OCI-LY1 (cell line): ENCODE results near the gene PARVG.
A peak's percentile ranks its signal among the peaks of the same experiment; 100 is the strongest.

Experiments used
- H2AFZ ChIP-seq: fragments of 200-600 bp; sonication (generic), shearing (Covaris generic); 2 replicates; pipeline ENCODE4 v1.6.0; 2014; ENCODE audit warnings: antibody characterized with exemption, mild to moderate bottlenecking, low read length
- H3F3A ChIP-seq: fragments of 200-600 bp; sonication (generic), shearing (Covaris generic); 2 replicates; pipeline ENCODE4 v1.6.0; 2014; ENCODE audit warnings: mild to moderate bottlenecking, antibody characterized with exemption, low read length, moderate library complexity; ENCODE audit not compliant: insufficient read depth
- H3K27ac ChIP-seq: fragments of 200-600 bp; sonication (generic); 2 replicates; pipeline ENCODE4 v1.5.1; 2014; ENCODE audit warnings: low read length, mixed run types, mild to moderate bottlenecking, low read depth; ENCODE audit not compliant: poor library complexity, severe bottlenecking
- H3K27me3 ChIP-seq: fragments of 200-600 bp; sonication (generic); 2 replicates; pipeline ENCODE4 v1.6.0; 2014; ENCODE audit warnings: antibody characterized with exemption, mild to moderate bottlenecking, low read length, moderate library complexity; ENCODE audit not compliant: insufficient read depth
- H3K36me3 ChIP-seq: fragments of 200-600 bp; sonication (generic); 2 replicates; pipeline ENCODE4 v1.6.1; 2014; ENCODE audit warnings: mild to moderate bottlenecking, antibody characterized with exemption, low read length, moderate library complexity, mixed read lengths; ENCODE audit not compliant: insufficient read depth
- H3K4me1 ChIP-seq: fragments of 200-600 bp; sonication (generic); 2 replicates; pipeline ENCODE4 v1.5.1; 2014; ENCODE audit warnings: mild to moderate bottlenecking, low read length, moderate library complexity; ENCODE audit not compliant: insufficient read depth, severe bottlenecking
- H3K4me2 ChIP-seq: fragments of 200-600 bp; sonication (generic), shearing (Covaris generic); 2 replicates; pipeline ENCODE4 v1.6.1; 2014; ENCODE audit warnings: low read length
- H3K4me3 ChIP-seq: fragments of 200-600 bp; sonication (generic); 2 replicates; pipeline ENCODE4 v1.5.1; 2014; ENCODE audit warnings: low read length, low read depth, mild to moderate bottlenecking, mixed read lengths; ENCODE audit not compliant: poor library complexity, severe bottlenecking
- H3K79me2 ChIP-seq: fragments of 200-600 bp; shearing (Covaris generic); 2 replicates; pipeline ENCODE4 v1.6.1; 2016; ENCODE audit warnings: mixed run types, low read length, mixed read lengths; ENCODE audit not compliant: insufficient read depth
- H3K9ac ChIP-seq: fragments of 200-600 bp; sonication (generic), shearing (Covaris generic); 2 replicates; pipeline ENCODE4 v1.6.1; 2014; ENCODE audit warnings: mild to moderate bottlenecking, low read length, mixed read lengths
- H3K9me2 ChIP-seq: fragments of 200-600 bp; sonication (generic), shearing (Covaris generic); 2 replicates; pipeline ENCODE4 v1.6.1; 2014; ENCODE audit warnings: low read depth, mild to moderate bottlenecking, low read length, mixed read lengths
- H3K9me3 ChIP-seq: fragments of 200-600 bp; shearing (Covaris generic); 2 replicates; pipeline ENCODE4 v1.6.1; 2014; ENCODE audit warnings: low read length, mixed read lengths
- H4K20me1 ChIP-seq: fragments of 200-600 bp; sonication (generic), shearing (Covaris generic); 2 replicates; pipeline ENCODE4 v1.6.0; 2016; ENCODE audit warnings: mild to moderate bottlenecking, low read length; ENCODE audit not compliant: insufficient read depth
- EZH2 ChIP-seq: fragments of 200-600 bp; sonication (generic), shearing (Covaris generic); IDR thresholded peaks from 2 replicates; pipeline ENCODE4 v1.8.0; 2017; ENCODE audit warnings: borderline replicate concordance, mixed run types, mild to moderate bottlenecking, antibody characterized with exemption, low read length, moderate library complexity, mixed read lengths
- TF ChIP-seq, protein P1 (sequence below): fragments of 200-600 bp; sonication (generic), shearing (Covaris generic); IDR thresholded peaks from 2 replicates; pipeline ENCODE4 v1.5.1; 2017; ENCODE audit warnings: mild to moderate bottlenecking, antibody characterized with exemption, low read length, moderate library complexity, mixed read lengths

Gene PARVG

GRCh38 chr22:44181033-44181911 is 547 bp downstream of the PARVG start:
- Histone ChIP-seq H2AFZ (no peak overlapping the region), H3K36me3 (no peaks in the 10 kb centered on the region), H3K4me1 (peaks cover 16% of the 10 kb centered on the region), H3K79me2 (no peaks in the 10 kb centered on the region), H3K9ac (no peak overlapping the region), H3K4me3 (peak overlapping the region; percentile 5), H3K4me2 (peak overlapping the region; percentile 27; the same call in 1 of the 2 replicates), H3F3A (no peaks in the 10 kb centered on the region), H3K27ac (no peak overlapping the region), H4K20me1 (no peaks in the 10 kb centered on the region), H3K9me3 (no peaks in the 10 kb centered on the region), H3K27me3 (peaks cover 12% of the 10 kb centered on the region), H3K9me2 (no peaks in the 10 kb centered on the region)
- TF ChIP-seq EZH2, result no peak
- TF ChIP-seq, protein P1, sequence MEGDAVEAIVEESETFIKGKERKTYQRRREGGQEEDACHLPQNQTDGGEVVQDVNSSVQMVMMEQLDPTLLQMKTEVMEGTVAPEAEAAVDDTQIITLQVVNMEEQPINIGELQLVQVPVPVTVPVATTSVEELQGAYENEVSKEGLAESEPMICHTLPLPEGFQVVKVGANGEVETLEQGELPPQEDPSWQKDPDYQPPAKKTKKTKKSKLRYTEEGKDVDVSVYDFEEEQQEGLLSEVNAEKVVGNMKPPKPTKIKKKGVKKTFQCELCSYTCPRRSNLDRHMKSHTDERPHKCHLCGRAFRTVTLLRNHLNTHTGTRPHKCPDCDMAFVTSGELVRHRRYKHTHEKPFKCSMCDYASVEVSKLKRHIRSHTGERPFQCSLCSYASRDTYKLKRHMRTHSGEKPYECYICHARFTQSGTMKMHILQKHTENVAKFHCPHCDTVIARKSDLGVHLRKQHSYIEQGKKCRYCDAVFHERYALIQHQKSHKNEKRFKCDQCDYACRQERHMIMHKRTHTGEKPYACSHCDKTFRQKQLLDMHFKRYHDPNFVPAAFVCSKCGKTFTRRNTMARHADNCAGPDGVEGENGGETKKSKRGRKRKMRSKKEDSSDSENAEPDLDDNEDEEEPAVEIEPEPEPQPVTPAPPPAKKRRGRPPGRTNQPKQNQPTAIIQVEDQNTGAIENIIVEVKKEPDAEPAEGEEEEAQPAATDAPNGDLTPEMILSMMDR, result no peak

GRCh38 chr22:44181912-44182587 is 1.3 kb downstream of the PARVG start:
- Histone ChIP-seq H3F3A (no peaks in the 10 kb centered on the region), H3K36me3 (no peaks in the 10 kb centered on the region), H3K27me3 (peaks cover 12% of the 10 kb centered on the region), H3K9ac (no peak overlapping the region), H3K9me2 (no peaks in the 10 kb centered on the region), H3K27ac (no peak overlapping the region), H3K79me2 (no peaks in the 10 kb centered on the region), H3K4me1 (peaks cover 16% of the 10 kb centered on the region), H3K9me3 (no peaks in the 10 kb centered on the region), H4K20me1 (no peaks in the 10 kb centered on the region), H3K4me3 (peak overlapping the region; percentile 5), H2AFZ (no peak overlapping the region), H3K4me2 (peak overlapping the region; percentile 27)
- no peak for TF ChIP-seq EZH2
- TF ChIP-seq, protein P1, result no peak

DNA sequence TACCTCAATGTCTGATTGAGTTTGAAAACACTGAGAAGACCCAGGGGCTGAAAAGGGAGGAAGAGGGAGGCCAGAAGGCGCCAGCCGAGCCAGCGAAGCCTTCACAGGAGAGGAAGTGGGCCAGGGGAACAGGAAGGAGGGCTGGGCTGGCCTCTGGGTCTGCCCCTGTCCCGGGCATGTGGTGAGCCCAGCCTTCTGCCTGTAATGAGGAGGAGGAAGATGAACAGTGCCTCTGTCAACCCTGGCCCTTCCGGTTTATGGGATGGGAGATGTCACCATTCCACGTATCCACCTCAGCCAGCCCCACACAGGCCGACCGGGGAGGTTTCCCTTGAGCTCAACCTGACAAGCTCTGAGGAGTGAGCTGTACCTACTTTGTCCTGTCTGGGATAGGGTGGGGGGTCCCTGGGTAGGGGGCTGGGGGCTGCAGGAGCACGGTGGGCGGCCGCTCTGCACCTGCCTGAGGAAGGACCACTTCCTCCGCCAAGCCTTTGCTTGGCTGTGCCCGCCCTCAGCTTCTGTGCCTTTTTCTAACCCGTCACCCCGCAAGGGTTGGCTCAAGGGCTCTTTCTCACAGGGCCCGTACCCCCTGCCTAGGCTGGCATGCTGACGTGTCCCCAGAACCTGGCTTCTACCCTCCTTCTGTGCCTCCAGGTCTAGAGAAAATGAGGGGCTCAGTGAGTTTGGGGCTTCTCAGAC is 2.0 kb downstream of the PARVG start:
- Histone ChIP-seq H3K36me3 (no peaks in the 10 kb centered on the region), H3K9me2 (no peaks in the 10 kb centered on the region), H3K27ac (no peak overlapping the region), H3K4me1 (peaks cover 16% of the 10 kb centered on the region), H2AFZ (no peak overlapping the region), H4K20me1 (no peaks in the 10 kb centered on the region), H3K4me2 (peak overlapping the region; percentile 27), H3K9ac (no peak overlapping the region), H3K27me3 (peaks cover 12% of the 10 kb centered on the region), H3K79me2 (no peaks in the 10 kb centered on the region), H3K4me3 (peak overlapping the region; percentile 5), H3K9me3 (no peaks in the 10 kb centered on the region), H3F3A (no peaks in the 10 kb centered on the region)
- TF ChIP-seq, protein P1, result no peak
- TF ChIP-seq EZH2, result no peak
